Measurements from ENCODE around the gene PFKFB3.

DNA sequence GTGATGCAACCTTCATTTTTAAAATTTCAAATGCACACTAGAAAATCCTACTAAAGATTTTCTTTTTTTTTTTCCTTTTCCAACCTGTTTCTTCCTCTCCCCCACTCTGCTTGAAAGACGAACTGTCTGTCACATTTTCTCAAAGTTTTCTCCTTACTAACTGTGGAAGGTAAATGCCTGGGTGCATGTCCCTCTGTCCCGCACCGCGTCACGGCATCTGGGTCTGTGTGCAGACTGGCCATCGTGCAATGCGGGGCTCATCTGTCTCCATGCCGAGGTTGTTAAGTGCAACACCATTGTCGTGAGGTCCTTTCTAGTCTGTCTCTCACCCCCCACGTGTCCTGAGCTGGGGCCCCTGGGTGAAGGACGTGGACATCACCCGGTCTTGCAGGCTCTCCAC lies 28.4 kb downstream of the PFKFB3 start:
- no peak for TF ChIP-seq ZNF558 (CRISPR knock-in tag; IDR thresholded peaks at IDR 0.05; ENCODE audit: borderline replicate concordance)
- TF ChIP-seq, protein P1, sequence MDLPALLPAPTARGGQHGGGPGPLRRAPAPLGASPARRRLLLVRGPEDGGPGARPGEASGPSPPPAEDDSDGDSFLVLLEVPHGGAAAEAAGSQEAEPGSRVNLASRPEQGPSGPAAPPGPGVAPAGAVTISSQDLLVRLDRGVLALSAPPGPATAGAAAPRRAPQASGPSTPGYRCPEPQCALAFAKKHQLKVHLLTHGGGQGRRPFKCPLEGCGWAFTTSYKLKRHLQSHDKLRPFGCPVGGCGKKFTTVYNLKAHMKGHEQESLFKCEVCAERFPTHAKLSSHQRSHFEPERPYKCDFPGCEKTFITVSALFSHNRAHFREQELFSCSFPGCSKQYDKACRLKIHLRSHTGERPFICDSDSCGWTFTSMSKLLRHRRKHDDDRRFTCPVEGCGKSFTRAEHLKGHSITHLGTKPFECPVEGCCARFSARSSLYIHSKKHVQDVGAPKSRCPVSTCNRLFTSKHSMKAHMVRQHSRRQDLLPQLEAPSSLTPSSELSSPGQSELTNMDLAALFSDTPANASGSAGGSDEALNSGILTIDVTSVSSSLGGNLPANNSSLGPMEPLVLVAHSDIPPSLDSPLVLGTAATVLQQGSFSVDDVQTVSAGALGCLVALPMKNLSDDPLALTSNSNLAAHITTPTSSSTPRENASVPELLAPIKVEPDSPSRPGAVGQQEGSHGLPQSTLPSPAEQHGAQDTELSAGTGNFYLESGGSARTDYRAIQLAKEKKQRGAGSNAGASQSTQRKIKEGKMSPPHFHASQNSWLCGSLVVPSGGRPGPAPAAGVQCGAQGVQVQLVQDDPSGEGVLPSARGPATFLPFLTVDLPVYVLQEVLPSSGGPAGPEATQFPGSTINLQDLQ (CRISPR knock-in tag; IDR thresholded peaks at IDR 0.05), result no peak
- no peak for TF ChIP-seq HNF4G (IDR thresholded peaks at IDR 0.05; ENCODE audit: borderline replicate concordance, low read depth, low read length)
- TF ChIP-seq HNF4G (CRISPR knock-in tag; IDR thresholded peaks at IDR 0.05; ENCODE audit: borderline replicate concordance, low read depth), result no peak
- no peak for TF ChIP-seq KLF12 (CRISPR knock-in tag; IDR thresholded peaks at IDR 0.05; ENCODE audit: borderline replicate concordance)
